IgD-negative memory B cell (primary cell): ENCODE data around the gene KIRREL3. TPM values are rescaled to one million over a fixed set of nuclear protein-coding genes. Genes with fewer than 3 reads are reported as not detected.

Experiments used
- H3K27ac Mint-ChIP-seq, 3 donors: one replicate each; pipeline ENCODE4 v1.8.0; 2020 to 2022; ENCODE audit warnings: mild to moderate bottlenecking in 3 of 3, mixed read lengths in 3 of 3, moderate library complexity in 1 of 3
- H3K27me3 Mint-ChIP-seq: one replicate; pipeline ENCODE4 v1.8.0; 2021; ENCODE audit warnings: mixed read lengths
- H3K36me3 Mint-ChIP-seq: one replicate; pipeline ENCODE4 v1.8.0; 2020; ENCODE audit warnings: mild to moderate bottlenecking, mixed read lengths
- H3K4me1 Mint-ChIP-seq, 3 donors: one replicate each; pipeline ENCODE4 v1.8.0; 2020 to 2022; ENCODE audit warnings: mixed read lengths in 3 of 3, mild to moderate bottlenecking in 1 of 3
- H3K4me3 Mint-ChIP-seq, 4 donors: one replicate each; pipeline ENCODE4 v1.8.0; 2020 to 2022; ENCODE audit warnings: mild to moderate bottlenecking in 4 of 4, mixed read lengths in 4 of 4, moderate library complexity in 3 of 4
- H3K9me3 Mint-ChIP-seq, 3 donors: one replicate each; pipeline ENCODE4 v1.8.0; 2020 to 2021; ENCODE audit warnings: mixed read lengths in 3 of 3, mild to moderate bottlenecking in 1 of 3
- polyA plus RNA-seq: library from polyadenylated mRNA; unstranded; fragments of 300-500 nt; fragmentation: Illumina TruSeq; gene quantifications from one replicate; pipeline ENCODE4 v1.2.3, GENCODE V29; 2021

KIRREL3 gene
- polyA plus RNA-seq, 1 donor from 2014 or later: not detected

DNA sequence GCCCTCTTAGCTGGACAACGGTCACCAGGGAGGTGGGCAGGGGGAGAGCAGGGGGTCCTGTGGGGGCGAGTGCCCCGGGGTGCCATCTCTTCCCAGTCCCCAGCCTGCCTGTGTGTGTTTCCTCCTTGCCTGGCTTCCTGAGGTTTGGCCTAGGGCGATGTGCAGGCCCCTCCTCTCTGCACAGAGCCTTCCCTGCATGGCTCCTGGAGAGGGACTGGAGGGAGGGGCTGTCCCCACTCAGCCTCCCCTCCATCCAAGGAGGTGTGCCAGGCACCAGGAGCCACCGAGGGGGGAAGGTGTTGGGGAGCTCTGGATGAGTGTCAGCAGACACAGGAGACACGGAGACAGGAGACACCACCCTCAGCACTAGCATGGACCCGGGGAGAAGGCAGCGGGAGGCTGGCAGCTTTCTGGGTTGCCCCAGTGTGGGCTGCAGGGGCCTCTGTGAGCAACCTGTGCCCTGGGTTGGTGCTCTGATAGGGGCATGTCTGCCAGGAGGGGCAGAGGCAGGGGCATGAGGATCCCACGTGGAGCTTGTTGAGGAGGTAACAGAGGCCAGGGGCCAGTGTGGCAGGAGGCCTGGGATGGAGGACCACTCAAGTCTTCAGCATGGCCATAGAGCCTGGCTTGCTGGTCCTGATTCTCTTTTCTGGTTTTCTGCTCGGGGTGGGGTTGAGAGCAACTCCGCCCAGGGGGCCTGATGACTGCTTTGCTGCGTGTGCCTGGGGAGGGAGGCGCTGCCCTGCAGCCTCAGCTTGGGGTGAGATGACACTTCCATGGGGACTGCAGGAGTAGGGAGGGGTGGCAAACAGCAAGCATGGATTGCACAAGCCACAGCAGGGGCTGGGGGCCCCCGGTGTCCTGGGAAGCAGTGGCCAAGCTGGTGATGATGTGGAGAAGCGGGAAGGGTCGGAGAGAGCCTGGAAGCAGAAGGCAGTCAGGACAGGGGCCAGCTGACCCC, 566.3 kb downstream of the KIRREL3 start:
- H3K4me3 Mint-ChIP-seq: peak overlapping the region in 1 of 4 donors; percentile 57
- H3K27ac Mint-ChIP-seq: no peak overlapping the region
- H3K36me3 Mint-ChIP-seq: no peaks in the 10 kb centered on the region
- H3K4me1 Mint-ChIP-seq: no peaks in the 10 kb centered on the region
- H3K27me3 Mint-ChIP-seq: peaks cover 2% of the 10 kb centered on the region
- no peaks in the 10 kb centered on the region for H3K9me3 Mint-ChIP-seq

- peaks cover 2% of the 10 kb centered on the region for H3K27me3 Mint-ChIP-seq
- H3K4me3 Mint-ChIP-seq: no peak overlapping the region
- no peak overlapping the region for H3K27ac Mint-ChIP-seq
- H3K4me1 Mint-ChIP-seq: no peaks in the 10 kb centered on the region
- H3K36me3 Mint-ChIP-seq: no peaks in the 10 kb centered on the region
- no peaks in the 10 kb centered on the region for H3K9me3 Mint-ChIP-seq
Measured at GRCh38 chr11:126433244-126433846, 567.2 kb downstream of the KIRREL3 start.

- Mint-ChIP-seq H3K4me1 (peaks cover 0 to 2% (median 0%) of the 10 kb centered on the region in 3 donors), H3K4me3 (no peak overlapping the region), H3K27me3 (peaks cover 2% of the 10 kb centered on the region), H3K9me3 (no peaks in the 10 kb centered on the region), H3K27ac (no peak overlapping the region), H3K36me3 (no peaks in the 10 kb centered on the region)
Measured at GRCh38 chr11:126432525-126432924, 568.0 kb downstream of the KIRREL3 start.

DNA sequence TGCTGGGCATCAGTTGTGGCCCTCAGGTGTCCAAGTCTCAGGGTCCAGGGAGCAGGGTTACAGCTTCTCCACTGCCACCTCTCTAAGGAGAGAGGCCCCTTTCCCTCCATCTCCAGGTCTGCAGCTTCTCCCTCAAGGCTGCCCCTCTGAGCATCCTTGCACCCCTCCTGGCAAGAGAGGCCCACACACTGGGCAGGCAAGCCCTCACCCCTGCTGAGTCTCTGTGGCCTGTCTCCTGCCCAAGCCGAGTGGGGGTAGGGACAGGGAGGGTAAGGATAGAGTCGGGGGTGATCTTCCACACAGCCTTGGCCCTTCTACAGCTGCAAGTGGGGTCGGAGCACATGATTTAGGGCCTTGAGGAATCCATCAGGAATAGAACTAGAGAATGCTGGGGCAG, 568.5 kb downstream of the KIRREL3 start:
- Mint-ChIP-seq H3K4me1 (peaks cover 0 to 4% (median 0%) of the 10 kb centered on the region in 3 donors), H3K4me3 (no peak overlapping the region), H3K27ac (no peak overlapping the region), H3K36me3 (no peaks in the 10 kb centered on the region), H3K27me3 (peaks cover 2% of the 10 kb centered on the region), H3K9me3 (no peaks in the 10 kb centered on the region)

GRCh38 chr11:126431401-126432064, 569.0 kb downstream of the KIRREL3 start:
- peaks cover 0 to 4% (median 0%) of the 10 kb centered on the region in 3 donors for H3K4me1 Mint-ChIP-seq
- H3K27me3 Mint-ChIP-seq: peaks cover 2% of the 10 kb centered on the region
- H3K27ac Mint-ChIP-seq: no peak overlapping the region
- H3K9me3 Mint-ChIP-seq: peaks cover 0 to under 1% (median 0%) of the 10 kb centered on the region in 3 donors
- H3K4me3 Mint-ChIP-seq: no peak overlapping the region
- H3K36me3 Mint-ChIP-seq: no peaks in the 10 kb centered on the region

GRCh38 chr11:126430581-126431335, 569.8 kb downstream of the KIRREL3 start:
- peaks cover 0 to 4% (median 0%) of the 10 kb centered on the region in 3 donors for H3K4me1 Mint-ChIP-seq
- no peak overlapping the region for H3K4me3 Mint-ChIP-seq
- peaks cover 2% of the 10 kb centered on the region for H3K27me3 Mint-ChIP-seq
- no peaks in the 10 kb centered on the region for H3K36me3 Mint-ChIP-seq
- no peak overlapping the region for H3K27ac Mint-ChIP-seq
- H3K9me3 Mint-ChIP-seq: peaks cover 0 to 8% (median 0%) of the 10 kb centered on the region in 3 donors

DNA sequence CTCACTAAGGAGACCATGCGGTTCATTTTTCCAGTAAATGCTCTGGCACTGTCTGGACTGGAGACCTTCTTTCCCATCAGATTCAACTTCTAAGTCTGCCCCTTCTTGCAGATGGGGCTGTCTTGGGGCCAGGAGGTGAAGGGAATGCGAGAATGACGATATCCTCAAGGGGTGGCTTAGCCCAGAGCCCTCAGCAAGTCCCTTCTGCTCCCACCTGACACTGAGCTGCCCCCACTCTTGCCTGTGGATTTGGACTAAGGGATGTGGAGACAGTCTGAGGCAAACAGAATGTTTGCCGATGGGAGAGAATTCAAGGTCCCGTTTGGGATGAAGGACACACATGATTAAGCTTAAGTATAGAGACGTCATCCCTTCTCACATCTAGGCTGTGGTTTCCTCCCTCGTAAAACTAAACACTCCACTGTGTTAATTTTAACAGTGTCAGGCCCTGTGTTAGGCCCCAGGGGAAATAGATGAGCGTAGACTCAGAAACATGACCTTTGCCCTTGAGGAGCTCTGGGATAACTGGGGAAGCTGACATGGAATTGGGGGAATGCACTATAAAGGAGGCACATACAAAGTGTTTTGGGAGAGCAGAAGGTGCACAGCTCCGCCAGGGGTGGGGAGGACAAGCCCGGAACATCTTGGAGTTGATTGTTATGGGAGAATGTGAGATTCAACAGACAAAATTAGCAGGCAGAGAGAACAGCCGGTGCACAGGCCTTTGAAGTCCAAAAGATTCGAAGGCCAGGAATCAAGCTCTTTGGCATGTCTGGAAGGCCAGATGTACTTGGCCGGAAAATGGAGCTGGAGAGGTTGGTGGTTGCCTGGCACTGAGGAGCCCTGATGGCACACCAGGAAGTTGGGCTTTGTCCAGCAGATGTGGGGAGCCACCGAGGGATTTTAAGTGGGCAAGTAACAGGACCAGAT, 573.5 kb downstream of the KIRREL3 start:
- Mint-ChIP-seq H3K27ac (peak overlapping the region in 1 of 3 donors; percentile 18), H3K4me1 (peaks cover 0 to 4% (median 0%) of the 10 kb centered on the region in 3 donors), H3K27me3 (peaks cover 2% of the 10 kb centered on the region), H3K36me3 (peaks cover 2% of the 10 kb centered on the region), H3K9me3 (peaks cover 0 to 9% (median 0%) of the 10 kb centered on the region in 3 donors), H3K4me3 (peak overlapping the region in 2 of 4 donors; percentile 53 to 56)

GRCh38 chr11:126426106-126426505, 574.5 kb downstream of the KIRREL3 start:
- H3K4me3 Mint-ChIP-seq: no peak overlapping the region
- H3K27me3 Mint-ChIP-seq: peaks cover 2% of the 10 kb centered on the region
- peaks cover 0 to 5% (median 0%) of the 10 kb centered on the region in 3 donors for H3K4me1 Mint-ChIP-seq
- peaks cover 0 to 9% (median 0%) of the 10 kb centered on the region in 3 donors for H3K9me3 Mint-ChIP-seq
- no peak overlapping the region for H3K27ac Mint-ChIP-seq
- peaks cover 2% of the 10 kb centered on the region for H3K36me3 Mint-ChIP-seq

DNA sequence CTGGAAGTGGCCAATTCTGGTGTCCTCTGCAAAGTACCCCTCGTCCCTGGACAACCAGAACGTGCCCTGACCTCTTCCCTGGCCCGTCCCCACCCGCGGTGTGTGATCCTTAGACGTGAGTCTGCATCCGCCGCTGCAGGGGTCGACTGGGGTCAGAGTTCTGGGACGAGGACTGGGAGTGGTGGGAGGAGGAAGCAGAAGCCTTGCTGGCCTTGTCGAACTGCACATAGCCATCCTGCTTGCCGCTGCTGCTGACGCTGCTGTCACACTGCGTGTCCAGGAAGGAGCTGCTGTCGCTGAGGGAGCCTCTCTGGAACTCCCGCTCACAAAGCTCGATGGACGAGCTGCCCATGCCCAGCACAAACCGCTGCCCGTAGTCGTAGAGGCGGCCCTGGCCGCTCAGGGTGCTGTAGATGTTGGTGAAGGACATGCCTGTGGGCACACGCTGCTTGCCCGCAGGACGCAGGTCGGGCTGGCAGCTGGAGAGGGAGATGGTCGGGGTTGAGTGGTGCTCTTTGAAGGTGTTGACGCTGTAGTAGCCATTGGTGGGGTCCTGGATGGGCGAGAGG, 576.0 kb downstream of the KIRREL3 start:
- H3K4me1 Mint-ChIP-seq: peaks cover 7 to 18% (median 9%) of the 10 kb centered on the region in 3 donors
- H3K36me3 Mint-ChIP-seq: peaks cover 2% of the 10 kb centered on the region
- no peak overlapping the region for H3K27ac Mint-ChIP-seq
- peaks cover 2% of the 10 kb centered on the region for H3K27me3 Mint-ChIP-seq
- H3K9me3 Mint-ChIP-seq: peaks cover 0 to 9% (median 0%) of the 10 kb centered on the region in 3 donors
- no peak overlapping the region for H3K4me3 Mint-ChIP-seq

- peaks cover 2% of the 10 kb centered on the region for H3K36me3 Mint-ChIP-seq
- peaks cover 2% of the 10 kb centered on the region for H3K27me3 Mint-ChIP-seq
- peaks cover 0 to 9% (median 0%) of the 10 kb centered on the region in 3 donors for H3K9me3 Mint-ChIP-seq
- H3K27ac Mint-ChIP-seq: no peak overlapping the region
- H3K4me1 Mint-ChIP-seq: peaks cover 8 to 18% (median 9%) of the 10 kb centered on the region in 3 donors
- H3K4me3 Mint-ChIP-seq: no peak overlapping the region
Measured at GRCh38 chr11:126423743-126424142, 576.8 kb downstream of the KIRREL3 start.

- Mint-ChIP-seq H3K27me3 (peaks cover 2% of the 10 kb centered on the region), H3K4me1 (peaks cover 8 to 18% (median 9%) of the 10 kb centered on the region in 3 donors), H3K9me3 (peaks cover 0 to 9% (median 0%) of the 10 kb centered on the region in 3 donors), H3K27ac (no peak overlapping the region), H3K36me3 (peaks cover 2% of the 10 kb centered on the region), H3K4me3 (no peak overlapping the region)
Measured at GRCh38 chr11:126423154-126423553, 577.4 kb downstream of the KIRREL3 start.

GRCh38 chr11:126422446-126422845, 578.1 kb downstream of the KIRREL3 start:
- Mint-ChIP-seq H3K27ac (peak overlapping the region in 1 of 3 donors; percentile 44), H3K9me3 (peaks cover 0 to 9% (median 0%) of the 10 kb centered on the region in 3 donors), H3K4me3 (peak overlapping the region in 2 of 4 donors; percentile 27 to 33), H3K4me1 (peaks cover 8 to 16% (median 9%) of the 10 kb centered on the region in 3 donors), H3K36me3 (peaks cover 2% of the 10 kb centered on the region), H3K27me3 (peaks cover 2% of the 10 kb centered on the region)

GRCh38 chr11:126421271-126421671, 579.3 kb downstream of the KIRREL3 start:
- Mint-ChIP-seq H3K27me3 (peaks cover 4% of the 10 kb centered on the region), H3K4me1 (peaks cover 8 to 14% (median 9%) of the 10 kb centered on the region in 3 donors), H3K27ac (no peak overlapping the region), H3K9me3 (peaks cover 0 to 5% (median 0%) of the 10 kb centered on the region in 3 donors), H3K36me3 (peaks cover 2% of the 10 kb centered on the region), H3K4me3 (peak overlapping the region in 1 of 4 donors; percentile 63)
